ENCODE data around the gene HEMK1.
A peak's percentile ranks its signal among the peaks of the same experiment; 100 is the strongest.

Gene HEMK1

GRCh38 chr3:50549226-50549625 is 20.1 kb upstream of the HEMK1 start:
- DNase-seq = no peak

- DNase-seq = no peak
These were observed 19.1 kb upstream of the HEMK1 start for GRCh38 chr3:50550079-50550736.

GRCh38 chr3:50551054-50551659 is 18.2 kb upstream of the HEMK1 start:
- no peak for DNase-seq

GRCh38 chr3:50551681-50552435 is 17.5 kb upstream of the HEMK1 start:
- no peak for DNase-seq

GRCh38 chr3:50552598-50552997 is 16.7 kb upstream of the HEMK1 start:
- DNase-seq = no peak

GRCh38 chr3:50554553-50554952 is 14.8 kb upstream of the HEMK1 start:
- no peak for DNase-seq

- DNase-seq = no peak
These were observed 12.2 kb upstream of the HEMK1 start for GRCh38 chr3:50557106-50557505.

- no peak for DNase-seq
These were observed 11.4 kb upstream of the HEMK1 start for GRCh38 chr3:50557915-50558314.

GRCh38 chr3:50559702-50560101 is 9.6 kb upstream of the HEMK1 start:
- DNase-seq = no peak

- DNase-seq = no peak
These were observed 6.5 kb upstream of the HEMK1 start for GRCh38 chr3:50562861-50563260.

GRCh38 chr3:50563867-50564266 is 5.5 kb upstream of the HEMK1 start:
- no peak for DNase-seq

GRCh38 chr3:50564321-50564720 is 5.0 kb upstream of the HEMK1 start:
- DNase-seq = no peak

GRCh38 chr3:50567011-50567385 is 2.3 kb upstream of the HEMK1 start:
- no peak for DNase-seq

- DNase-seq = peak; percentile 78
These were observed 1.7 kb upstream of the HEMK1 start, which contains the start of gene C3orf18 for GRCh38 chr3:50567386-50568167. C3orf18 (minus strand) TSS chr3:50567747; CDS start chr3:50565699, 2,048 bp downstream.

GRCh38 chr3:50570508-50571279 is 1.4 kb downstream of the HEMK1 start:
- DNase-seq = no peak

- no peak for DNase-seq
These were observed 2.2 kb downstream of the HEMK1 start for GRCh38 chr3:50571486-50571885.

- peak; percentile 46 for DNase-seq
These were observed 2.8 kb downstream of the HEMK1 start for GRCh38 chr3:50572158-50572557.

GRCh38 chr3:50572801-50573371 is 3.6 kb downstream of the HEMK1 start:
- DNase-seq = no peak

GRCh38 chr3:50573566-50574443 is 4.5 kb downstream of the HEMK1 start:
- DNase-seq = no peak

GRCh38 chr3:50574444-50574831 is 5.1 kb downstream of the HEMK1 start:
- no peak for DNase-seq

- DNase-seq = no peak
These were observed 6.0 kb downstream of the HEMK1 start for GRCh38 chr3:50575372-50575771.

Data from GOT3 (cell line).